ENCODE measurements around the gene TMEM205. TPM values are rescaled to one million over a fixed set of nuclear protein-coding genes. Genes with fewer than 3 reads are reported as not detected.

TMEM205 gene
- total and polyA plus RNA-seq, 2 of the 13 experiments (the other 11 are each of a cell fraction or from before 2014, with no cell fraction given): 45.5 to 98.7 TPM

GRCh38 chr19:11375143-11375948, 29.3 kb upstream of the TMEM205 start (continued):
- TF ChIP-seq ZNF605 (CRISPR knock-in tag; IDR thresholded peaks at IDR 0.05) (peak; percentile 93), KLF9 (CRISPR knock-in tag; IDR thresholded peaks at IDR 0.05; ENCODE audit: low read depth) (no peak), KMT2A (CRISPR knock-in tag; IDR thresholded peaks at IDR 0.05) (no peak), MEF2D (CRISPR knock-in tag; IDR thresholded peaks at IDR 0.05) (0 out of 2 replicates have a peak, but pooled peaks have one; percentile 17), ATF7 (IDR thresholded peaks at IDR 0.05) (no peak), ATF7 (CRISPR knock-in tag; IDR thresholded peaks at IDR 0.05) (peak; percentile 59; the same call in 1 of the 2 replicates), ZBTB38 (CRISPR knock-in tag; IDR thresholded peaks at IDR 0.05) (0 out of 2 replicates have a peak, but pooled peaks have one; percentile 48), ATRX (CRISPR knock-in tag; IDR thresholded peaks at IDR 0.05; ENCODE audit: borderline replicate concordance) (no peak), ZNF251 (CRISPR knock-in tag; IDR thresholded peaks at IDR 0.05) (no peak), LCORL (IDR thresholded peaks at IDR 0.05) (no peak), LCORL (CRISPR knock-in tag; IDR thresholded peaks at IDR 0.05) (peak; percentile 49; the same call in 1 of the 2 replicates), ZNF572 (CRISPR knock-in tag; IDR thresholded peaks at IDR 0.05) (no peak), XRCC5 (optimal IDR thresholded peaks at IDR 0.05; ENCODE audit: low read length) (peak; percentile 6), POLR2AphosphoS5 (IDR thresholded peaks at IDR 0.05; ENCODE audit: low read depth, low read length) (peak; percentile 87), HMG20A (CRISPR knock-in tag; IDR thresholded peaks at IDR 0.05; ENCODE audit: borderline replicate concordance) (no peak), RBM22 (optimal IDR thresholded peaks at IDR 0.05; ENCODE audit: low read length) (no peak), UBTF (CRISPR knock-in tag; IDR thresholded peaks at IDR 0.05) (peak; percentile 70), KDM5B (CRISPR knock-in tag; IDR thresholded peaks at IDR 0.05; ENCODE audit: borderline replicate concordance) (0 out of 2 replicates have a peak, but pooled peaks have one; percentile 33), PAWR (CRISPR knock-in tag; IDR thresholded peaks at IDR 0.05; ENCODE audit: borderline replicate concordance) (peak; percentile 82; the same call in 1 of the 2 replicates), ZNF776 (CRISPR knock-in tag; IDR thresholded peaks at IDR 0.05) (0 out of 2 replicates have a peak, but pooled peaks have one; percentile 56), SMC3 (IDR thresholded peaks at IDR 0.05; ENCODE audit: low read length) (no peak), ZFAT (CRISPR knock-in tag; conservative IDR thresholded peaks at IDR 0.05) (0 out of 2 replicates have a peak, but pooled peaks have one; percentile 20), FOXK2 (IDR thresholded peaks at IDR 0.05) (no peak), POLR2A (IDR thresholded peaks at IDR 0.05; ENCODE audit: insufficient read depth in 1 of 2, low read depth in 2 of 2, low read length in 2 of 2) (peak in 1 of 2 experiments; percentile 65; a peak in 2 of 4 replicates)
- TF ChIP-seq, protein P1, sequence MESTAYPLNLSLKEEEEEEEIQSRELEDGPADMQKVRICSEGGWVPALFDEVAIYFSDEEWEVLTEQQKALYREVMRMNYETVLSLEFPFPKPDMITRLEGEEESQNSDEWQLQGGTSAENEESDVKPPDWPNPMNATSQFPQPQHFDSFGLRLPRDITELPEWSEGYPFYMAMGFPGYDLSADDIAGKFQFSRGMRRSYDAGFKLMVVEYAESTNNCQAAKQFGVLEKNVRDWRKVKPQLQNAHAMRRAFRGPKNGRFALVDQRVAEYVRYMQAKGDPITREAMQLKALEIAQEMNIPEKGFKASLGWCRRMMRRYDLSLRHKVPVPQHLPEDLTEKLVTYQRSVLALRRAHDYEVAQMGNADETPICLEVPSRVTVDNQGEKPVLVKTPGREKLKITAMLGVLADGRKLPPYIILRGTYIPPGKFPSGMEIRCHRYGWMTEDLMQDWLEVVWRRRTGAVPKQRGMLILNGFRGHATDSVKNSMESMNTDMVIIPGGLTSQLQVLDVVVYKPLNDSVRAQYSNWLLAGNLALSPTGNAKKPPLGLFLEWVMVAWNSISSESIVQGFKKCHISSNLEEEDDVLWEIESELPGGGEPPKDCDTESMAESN (CRISPR knock-in tag; conservative IDR thresholded peaks at IDR 0.05): no peak; the same call in 1 of the 2 replicates
- TF ChIP-seq, protein P2, sequence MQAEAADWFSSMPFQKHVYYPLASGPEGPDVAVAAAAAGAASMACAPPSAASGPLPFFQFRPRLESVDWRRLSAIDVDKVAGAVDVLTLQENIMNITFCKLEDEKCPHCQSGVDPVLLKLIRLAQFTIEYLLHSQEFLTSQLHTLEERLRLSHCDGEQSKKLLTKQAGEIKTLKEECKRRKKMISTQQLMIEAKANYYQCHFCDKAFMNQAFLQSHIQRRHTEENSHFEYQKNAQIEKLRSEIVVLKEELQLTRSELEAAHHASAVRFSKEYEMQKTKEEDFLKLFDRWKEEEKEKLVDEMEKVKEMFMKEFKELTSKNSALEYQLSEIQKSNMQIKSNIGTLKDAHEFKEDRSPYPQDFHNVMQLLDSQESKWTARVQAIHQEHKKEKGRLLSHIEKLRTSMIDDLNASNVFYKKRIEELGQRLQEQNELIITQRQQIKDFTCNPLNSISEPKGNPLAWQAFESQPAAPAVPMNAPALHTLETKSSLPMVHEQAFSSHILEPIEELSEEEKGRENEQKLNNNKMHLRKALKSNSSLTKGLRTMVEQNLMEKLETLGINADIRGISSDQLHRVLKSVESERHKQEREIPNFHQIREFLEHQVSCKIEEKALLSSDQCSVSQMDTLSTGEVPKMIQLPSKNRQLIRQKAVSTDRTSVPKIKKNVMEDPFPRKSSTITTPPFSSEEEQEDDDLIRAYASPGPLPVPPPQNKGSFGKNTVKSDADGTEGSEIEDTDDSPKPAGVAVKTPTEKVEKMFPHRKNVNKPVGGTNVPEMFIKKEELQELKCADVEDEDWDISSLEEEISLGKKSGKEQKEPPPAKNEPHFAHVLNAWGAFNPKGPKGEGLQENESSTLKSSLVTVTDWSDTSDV (CRISPR knock-in tag; IDR thresholded peaks at IDR 0.05): 0 out of 2 replicates have a peak, but pooled peaks have one; percentile 51
